GM18519 (cell line): ENCODE results near the gene IL12RB1.
"Not testable (repeated sequence)": the region's sequence is repeated elsewhere in the genome, so short reads cannot be mapped to it uniquely, and the experiment has no call there.

Experiments
- ATAC-seq: cut with Tn5 transposase; IDR thresholded peaks from one replicate; pipeline ENCODE4 v1.9.1; 2021; ENCODE audit warnings: mild to moderate bottlenecking, moderate library complexity; ENCODE audit not compliant: unreplicated experiment, low FRiP score

Gene IL12RB1

DNA sequence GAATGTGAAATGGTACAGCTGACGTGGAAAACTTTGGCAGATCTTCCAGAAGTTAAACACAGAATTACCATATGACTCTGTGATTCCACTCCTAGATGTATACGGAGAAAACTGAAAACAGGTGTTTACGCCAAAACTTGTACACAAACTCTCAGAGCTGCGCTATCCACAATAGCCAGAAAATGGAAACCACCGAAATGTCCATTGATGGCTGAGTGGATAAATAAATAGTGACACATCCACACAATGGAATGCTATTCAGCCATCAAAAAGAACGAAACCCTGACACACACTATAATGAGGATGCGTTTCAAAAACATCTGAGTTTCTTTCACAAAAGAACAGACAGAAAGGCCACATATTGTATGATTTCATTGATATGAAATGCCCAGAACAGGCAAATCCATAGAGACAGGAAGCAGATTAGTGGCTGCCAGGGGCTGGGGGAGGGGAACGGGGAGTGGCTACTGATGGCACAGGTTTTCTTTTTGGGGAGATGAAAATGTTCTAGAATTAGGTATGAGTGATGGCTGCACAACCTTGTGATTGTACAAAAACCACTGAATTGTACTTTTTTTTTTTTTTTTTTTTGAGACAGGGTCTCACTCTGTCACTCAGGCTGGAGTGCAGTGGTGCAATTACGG is 33.0 kb downstream of the IL12RB1 start:
- no peak for ATAC-seq

DNA sequence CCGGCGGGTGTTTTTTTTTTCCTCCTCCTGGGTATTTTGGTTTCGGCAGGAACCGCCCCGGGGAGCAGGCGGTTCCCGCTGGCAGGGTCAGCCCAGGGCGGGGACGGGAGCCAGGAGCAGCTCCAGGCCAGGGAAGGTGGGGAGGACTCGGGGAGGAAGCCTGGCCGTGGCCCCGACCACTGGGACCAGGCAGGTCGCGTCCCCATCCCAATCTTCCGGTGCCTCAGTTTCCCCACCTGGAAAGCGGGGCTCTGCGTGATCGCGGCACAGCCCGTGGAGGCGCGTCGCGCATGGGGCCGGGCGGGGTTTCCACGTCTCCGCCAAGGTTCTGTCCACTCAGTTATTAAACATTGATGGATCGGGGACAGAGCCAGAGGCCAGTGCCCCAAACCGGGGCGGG is 34.8 kb downstream of the IL12RB1 start:
- ATAC-seq: no peak

GRCh38 chr19:18049385-18049784 is 37.3 kb downstream of the IL12RB1 start:
- no peak for ATAC-seq

DNA sequence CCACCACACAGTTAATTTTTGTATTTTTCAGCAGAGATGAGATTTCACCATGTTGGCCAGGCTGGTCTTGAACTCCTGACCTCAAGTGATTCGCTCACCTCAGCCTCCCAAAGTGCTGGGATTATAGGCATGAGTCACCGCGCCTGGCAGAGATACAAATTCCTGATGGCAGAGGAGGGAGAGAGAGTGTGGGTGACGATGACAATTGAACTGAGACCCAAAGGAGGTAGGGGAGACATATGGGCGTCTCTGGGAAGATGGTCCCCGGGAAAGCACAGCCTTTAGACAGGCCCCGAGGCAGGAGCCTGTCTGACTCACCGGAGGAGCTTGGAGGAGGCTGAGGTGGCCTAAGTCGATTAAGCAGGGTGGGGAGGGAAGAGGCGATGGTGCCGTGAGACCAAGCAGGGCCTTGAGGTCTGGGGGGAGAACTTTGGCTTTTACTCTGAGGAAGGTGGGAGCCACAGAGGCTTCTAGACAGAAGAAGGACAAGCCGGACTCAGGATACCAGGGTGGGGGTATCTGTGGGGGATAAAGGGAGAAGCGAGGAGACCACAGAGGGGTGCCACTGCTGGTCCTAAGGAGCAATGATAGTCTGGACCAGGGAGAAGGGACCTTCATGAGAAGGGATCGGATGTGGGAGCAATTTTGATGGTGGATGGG is 40.5 kb downstream of the IL12RB1 start:
- ATAC-seq: no peak

- no peak for ATAC-seq
Measured at GRCh38 chr19:18045307-18046050, 41.3 kb downstream of the IL12RB1 start.

GRCh38 chr19:18044825-18045304 is 41.9 kb downstream of the IL12RB1 start:
- peak; percentile 77 for ATAC-seq

DNA sequence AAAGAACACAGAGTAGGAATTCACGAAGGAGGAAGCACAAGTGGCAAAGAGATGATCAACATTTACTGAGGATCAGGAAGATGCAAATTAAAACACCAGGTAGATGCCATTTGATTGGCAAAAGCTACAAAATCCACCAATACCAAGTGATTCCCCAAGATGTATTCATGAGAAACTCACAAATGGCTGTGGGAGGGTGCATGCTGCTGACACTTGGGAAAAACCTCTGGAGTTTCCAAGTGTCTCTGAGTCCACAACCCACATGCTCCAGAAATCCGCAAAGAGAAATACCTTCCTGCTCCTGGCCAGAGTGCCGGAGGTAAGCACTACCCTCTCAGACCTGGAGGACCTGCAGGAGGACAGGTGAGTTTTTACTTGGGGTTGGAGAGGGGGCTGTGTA is 43.1 kb downstream of the IL12RB1 start:
- ATAC-seq: no peak

GRCh38 chr19:18041054-18041453 is 45.7 kb downstream of the IL12RB1 start:
- ATAC-seq: no peak

DNA sequence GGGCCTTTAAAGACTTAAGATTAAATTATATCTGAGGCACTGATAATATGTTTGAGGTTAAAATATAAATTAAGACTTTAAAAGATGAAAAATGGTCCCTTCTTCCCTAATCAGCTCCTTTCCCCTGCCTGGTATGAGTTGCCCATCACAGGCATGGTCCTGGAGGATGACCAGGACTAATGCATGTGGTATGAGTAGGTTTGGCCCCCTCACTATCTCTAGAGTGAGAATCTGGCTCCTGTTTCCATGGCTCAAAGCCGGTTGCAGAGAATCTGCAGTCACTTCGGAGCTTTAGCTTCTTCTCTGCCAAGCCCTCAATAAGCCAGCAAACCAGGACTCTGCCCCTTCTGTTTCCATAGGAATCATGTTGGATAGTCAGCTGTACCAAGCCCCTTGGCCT is 54.6 kb downstream of the IL12RB1 start:
- ATAC-seq: not testable (repeated sequence)

- not testable (repeated sequence) for ATAC-seq
Measured at GRCh38 chr19:18031401-18031800, 55.3 kb downstream of the IL12RB1 start.

DNA sequence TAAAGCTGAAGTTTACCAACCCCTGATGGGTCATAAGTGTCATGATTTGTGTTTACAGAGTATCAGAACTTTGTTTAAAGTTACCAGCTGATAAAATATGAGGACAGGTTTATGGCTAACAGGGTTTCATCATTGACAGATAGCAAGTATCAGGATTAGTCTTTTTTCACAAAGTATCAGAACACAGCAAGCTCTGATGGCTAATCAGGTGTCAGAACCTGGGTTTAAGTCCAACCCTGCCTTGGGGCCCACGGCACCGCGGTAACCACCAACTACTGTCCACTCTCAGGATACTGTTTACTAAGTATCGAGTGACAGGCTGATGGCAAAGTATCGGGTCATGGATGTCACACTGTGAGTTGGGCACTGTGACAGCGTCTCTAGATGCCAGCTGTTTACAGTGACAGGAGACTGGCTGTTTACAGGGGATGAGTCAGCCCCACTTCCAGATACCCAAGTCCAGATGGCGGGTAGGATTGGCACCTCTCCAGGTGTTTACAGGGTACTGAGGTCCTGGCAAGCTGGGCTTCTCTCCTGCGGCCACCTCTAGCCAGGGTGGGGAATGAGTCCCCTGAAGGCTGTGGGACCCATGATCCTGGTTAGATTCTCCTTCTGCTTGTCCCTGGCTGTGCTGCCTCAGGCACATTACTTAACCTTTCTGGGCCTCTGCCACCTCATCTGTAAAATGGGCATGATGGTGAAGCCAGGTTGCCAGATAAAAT is 57.0 kb downstream of the IL12RB1 start:
- no peak for ATAC-seq

DNA sequence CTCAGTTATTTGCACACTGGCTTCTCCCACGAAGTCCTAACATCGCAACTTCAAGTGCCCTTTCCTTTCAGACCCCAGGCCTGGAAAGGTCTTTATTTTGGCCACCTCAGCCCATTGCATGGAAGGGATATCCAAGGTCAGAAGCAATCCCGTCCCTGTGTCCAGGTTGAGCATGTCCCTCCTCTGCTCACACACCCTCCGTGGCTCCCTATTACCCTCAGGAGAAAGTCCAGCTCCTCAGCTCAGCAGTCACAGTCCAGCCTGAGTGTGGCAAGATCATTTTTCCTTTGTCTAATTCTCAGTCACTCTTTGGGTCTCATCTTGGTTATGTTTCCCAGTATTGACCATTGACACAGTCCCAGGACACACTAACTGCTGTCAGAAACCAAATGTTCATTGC is 59.6 kb downstream of the IL12RB1 start:
- ATAC-seq: no peak

- ATAC-seq: no peak
Measured at GRCh38 chr19:18023622-18024251, 63.0 kb downstream of the IL12RB1 start.

DNA sequence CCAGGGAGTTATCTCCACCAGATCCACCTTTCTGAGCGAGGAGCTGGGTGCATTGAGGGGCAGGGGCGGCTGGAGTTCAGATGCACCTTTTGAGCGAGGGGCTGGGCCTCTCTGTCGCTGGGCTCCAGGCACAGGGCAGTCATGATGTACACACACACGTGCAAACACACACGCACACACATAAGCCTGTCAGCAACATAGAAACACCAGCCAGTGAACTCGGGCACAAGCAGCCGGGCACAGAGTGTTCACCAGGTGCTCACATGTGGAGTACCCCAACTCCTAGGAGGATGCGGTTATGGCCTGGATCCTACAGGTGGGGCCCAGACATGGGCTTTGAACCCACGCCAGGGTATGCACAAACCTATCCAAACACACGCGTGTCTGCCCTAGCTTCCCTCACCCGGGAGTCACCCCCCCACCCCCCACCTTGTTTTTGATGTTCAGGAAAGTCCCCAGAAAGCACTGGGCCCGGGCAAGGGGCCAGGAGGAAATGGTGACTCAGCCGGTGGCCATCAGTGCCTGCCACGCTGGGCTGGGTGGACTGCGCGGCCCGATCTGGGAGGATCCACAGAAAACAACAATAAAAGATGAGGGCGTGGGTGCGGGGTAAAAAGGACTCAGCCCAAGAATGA is 65.5 kb downstream of the IL12RB1 start:
- no peak for ATAC-seq

DNA sequence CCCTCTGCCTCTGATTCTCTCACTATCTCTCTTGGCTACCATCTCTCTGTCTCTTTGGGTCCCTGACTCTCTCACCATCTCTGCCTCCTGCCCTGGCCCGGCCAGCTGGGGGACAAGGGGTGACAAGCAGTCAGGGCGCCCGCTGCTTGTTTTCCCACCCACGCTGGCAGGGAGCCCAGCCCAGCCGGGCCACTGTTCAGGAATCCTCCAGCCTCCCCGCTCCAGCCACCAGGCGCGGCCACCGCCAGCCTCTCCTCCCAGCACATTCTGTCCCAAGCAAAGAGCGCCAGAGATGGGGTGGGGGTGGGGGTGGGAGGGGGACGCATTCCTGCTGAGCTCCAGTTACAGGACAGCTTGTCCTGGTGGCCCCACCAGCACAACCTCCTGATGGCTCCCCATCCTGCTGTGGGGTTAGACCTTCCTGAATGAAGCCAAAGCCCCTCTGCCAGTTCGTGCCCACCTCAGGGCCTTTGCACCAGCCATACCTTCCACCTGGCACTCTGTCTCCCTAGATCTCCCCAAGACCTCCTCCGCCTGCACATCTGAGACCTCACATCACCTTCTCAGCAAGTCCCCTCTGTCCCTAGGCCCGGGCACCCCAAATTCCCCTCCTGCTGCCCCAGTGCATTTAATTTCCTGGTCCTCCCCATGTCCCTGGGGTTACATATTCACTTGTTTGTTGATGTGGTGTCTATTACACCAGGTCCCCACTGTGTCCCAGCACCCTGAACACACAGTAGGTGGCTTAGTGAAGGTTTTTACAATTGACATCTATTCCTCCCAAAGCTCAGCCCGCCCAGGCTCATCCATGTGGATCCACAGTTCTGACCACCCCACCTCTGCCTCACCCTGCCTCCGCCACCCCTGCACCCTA is 66.3 kb downstream of the IL12RB1 start:
- no peak for ATAC-seq

DNA sequence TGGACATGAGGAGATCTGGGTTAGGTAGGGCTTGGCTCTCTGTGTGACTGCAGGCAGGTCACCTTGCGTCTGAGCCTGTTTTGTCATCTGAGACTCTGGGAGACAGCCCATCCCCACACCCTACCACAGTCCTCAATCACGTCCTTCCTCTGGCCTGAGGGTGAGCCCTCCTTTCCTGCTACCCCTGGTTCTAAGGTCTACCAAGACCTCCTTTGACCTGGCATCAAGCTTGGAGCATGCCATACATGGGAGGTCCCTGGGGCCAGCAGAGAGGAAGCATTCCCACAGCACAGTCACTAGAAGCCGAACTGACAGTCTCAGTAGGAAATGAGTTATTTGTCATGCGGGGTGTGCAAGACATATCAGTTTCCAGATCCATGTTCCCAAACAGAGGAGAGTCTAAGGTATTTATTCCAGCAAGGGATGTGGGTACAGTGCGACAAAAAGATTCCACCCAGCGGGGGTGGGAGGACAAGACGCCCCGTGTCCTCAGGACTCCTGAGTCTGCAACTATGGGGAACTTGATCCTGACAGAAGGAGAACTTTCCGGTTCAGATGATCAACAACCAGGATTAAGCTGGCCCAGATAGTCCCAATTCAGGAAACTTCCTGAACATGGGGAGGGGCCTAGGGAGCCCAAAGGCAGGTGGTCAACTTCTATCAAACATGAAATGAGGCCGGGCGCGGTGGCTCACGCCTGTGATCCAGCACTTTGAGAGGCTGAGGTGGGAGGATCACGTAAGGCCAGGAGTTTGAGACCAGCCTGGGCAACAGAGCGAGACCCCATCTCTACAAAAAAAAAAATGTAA is 69.3 kb downstream of the IL12RB1 start:
- ATAC-seq: no peak

DNA sequence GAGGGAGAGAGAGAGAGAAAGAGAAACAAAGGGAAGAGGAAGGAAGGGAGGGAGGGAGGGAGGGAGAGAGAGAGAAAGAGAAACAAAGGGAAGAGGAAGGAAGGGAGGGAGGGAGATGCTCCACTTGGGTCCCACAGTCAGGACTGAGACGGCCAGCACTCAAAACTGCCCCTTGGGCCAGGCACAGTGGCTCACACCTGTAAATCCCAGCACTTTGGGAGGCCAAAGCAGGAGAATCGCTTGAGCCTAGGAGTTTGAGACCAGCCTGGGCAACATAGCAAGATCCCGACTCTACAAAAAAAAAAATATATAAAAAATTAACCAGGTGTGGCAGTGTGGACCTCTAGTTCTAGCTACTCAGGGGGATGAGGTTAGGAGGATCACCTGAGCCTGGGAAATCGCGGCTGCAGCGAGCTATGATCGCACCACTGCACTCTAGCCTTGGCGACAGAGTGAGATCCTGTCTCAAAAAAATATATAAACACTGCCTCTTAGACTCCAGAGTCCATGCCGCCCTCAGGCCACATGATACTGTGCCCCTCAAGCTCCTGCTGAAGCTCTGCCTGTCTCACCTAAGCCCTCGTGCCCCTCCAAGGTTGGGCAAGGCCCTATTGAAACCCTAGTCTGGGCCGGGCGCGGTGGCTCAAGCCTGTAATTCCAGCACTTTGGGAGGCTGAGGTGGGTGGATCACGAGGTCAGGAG is 70.4 kb downstream of the IL12RB1 start:
- ATAC-seq: no peak

DNA sequence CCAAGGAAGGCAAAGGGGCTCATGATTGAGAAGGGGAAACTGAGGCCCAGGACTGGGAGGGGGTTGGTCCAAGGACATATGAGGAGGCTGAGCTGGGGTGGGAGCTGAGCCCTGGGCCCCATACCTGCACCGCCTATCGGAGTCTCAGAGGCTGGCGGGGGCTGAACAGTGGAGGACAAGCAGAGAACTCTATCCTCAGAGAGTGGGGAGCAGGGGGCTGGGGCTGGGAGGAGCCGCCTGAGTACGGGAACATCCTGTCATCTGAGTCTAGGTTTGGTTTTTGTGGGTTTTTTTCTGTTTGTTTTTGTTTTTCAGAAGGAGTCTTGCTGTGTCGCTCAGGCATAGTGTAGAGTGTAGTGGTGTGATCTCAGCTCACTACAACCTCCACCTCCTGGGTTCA is 72.5 kb downstream of the IL12RB1 start:
- no peak for ATAC-seq
